GM18507 (cell line): ENCODE results near the gene B4GALT2.

Source experiments
- DNase-seq: peaks from one replicate; pipeline ENCODE4 v3.0.0; 2011; ENCODE audit warnings: low read depth; ENCODE audit not compliant: insufficient read length; ENCODE audit errors: extremely low spot score
- FAIRE-seq: peaks from 2 replicates; lab custom pipeline; 2011; peaks lifted over from hg19 to GRCh38; lab: Jason Lieb, UNC

B4GALT2 gene

DNA sequence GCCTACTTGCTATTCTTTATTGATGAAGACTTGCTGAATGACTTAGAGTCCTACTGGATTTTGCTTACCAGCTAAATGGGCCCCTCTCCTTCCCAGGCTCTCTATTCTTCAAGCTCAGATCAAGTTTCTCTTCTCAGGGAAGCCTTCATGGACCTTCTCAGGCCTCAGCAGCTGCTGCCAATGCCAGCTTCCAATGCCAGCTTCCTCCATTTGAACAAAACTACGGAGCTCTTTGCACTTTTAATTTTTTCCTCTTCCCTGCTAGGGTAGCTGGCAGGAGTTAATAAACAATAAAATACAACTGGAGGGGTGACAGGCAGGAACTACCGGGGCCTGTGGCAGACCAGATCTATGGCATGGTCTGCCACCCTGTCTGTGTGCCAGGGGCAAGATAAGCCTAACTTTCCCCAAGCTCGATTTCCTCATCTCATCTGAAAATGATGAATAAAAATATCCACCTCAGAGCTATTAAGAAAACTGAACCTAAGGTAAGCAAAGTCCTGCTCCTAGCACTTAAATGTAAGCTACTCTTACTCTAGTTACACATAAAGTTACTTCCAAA is 33.3 kb upstream of the B4GALT2 start:
- FAIRE-seq (peak; percentile 18), DNase-seq (no peak)

DNA sequence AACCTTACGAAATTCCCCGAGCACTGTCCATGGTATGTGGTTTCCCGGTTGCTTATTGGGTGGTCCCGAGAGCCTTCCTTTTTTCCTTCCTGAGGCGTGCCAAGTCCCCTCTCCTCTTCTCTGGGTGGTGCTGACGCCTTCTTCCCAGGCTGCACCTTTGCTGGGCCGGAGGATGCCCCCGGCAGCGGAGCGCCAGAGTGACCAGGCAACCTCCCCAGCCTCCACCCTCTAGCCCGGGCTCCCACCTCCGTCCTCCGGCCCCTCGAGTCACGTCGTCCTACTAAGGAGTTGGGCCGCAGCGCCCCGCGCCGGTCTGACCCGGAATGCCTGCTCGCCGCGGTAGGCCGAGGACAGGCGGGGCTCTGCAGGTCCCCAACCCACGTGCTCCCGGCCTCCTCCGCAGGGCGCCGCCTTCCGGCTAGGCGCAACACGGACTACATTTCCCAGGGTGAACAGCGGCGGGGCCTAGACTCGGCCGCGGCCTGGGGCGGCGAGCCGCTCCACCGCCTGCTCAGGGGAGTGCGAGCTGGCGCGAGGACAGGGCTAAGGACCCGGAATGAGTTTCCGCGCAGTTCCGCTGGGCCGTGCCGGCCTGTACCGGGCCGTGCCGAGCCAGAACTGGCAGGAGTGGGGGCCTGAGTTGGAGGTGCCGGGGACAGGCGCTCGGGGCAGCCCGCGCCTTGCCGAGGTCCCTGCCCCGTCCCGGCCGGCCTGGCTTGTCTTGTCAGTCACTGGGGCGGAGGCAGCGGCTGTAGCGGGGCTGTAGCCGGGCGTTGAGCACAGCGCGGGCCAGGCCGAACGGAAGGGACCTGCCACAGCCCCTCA is 32.6 kb upstream of the B4GALT2 start, which contains the start of gene IPO13:
IPO13 (plus strand) TSS at position 715 of the 825 bp plus-strand sequence. CDS start 651 bp downstream, outside the sequence.
- DNase-seq (peak; percentile 98), FAIRE-seq (peak; percentile 97)

GRCh38 chr1:43947061-43947873 is 31.7 kb upstream of the B4GALT2 start:
- DNase-seq, result no peak
- FAIRE-seq, result no peak

- FAIRE-seq (no peak), DNase-seq (no peak)
These were observed 31.1 kb upstream of the B4GALT2 start for GRCh38 chr1:43947874-43948437.

GRCh38 chr1:43949678-43950077 is 29.3 kb upstream of the B4GALT2 start:
- DNase-seq (no peak), FAIRE-seq (no peak)

DNA sequence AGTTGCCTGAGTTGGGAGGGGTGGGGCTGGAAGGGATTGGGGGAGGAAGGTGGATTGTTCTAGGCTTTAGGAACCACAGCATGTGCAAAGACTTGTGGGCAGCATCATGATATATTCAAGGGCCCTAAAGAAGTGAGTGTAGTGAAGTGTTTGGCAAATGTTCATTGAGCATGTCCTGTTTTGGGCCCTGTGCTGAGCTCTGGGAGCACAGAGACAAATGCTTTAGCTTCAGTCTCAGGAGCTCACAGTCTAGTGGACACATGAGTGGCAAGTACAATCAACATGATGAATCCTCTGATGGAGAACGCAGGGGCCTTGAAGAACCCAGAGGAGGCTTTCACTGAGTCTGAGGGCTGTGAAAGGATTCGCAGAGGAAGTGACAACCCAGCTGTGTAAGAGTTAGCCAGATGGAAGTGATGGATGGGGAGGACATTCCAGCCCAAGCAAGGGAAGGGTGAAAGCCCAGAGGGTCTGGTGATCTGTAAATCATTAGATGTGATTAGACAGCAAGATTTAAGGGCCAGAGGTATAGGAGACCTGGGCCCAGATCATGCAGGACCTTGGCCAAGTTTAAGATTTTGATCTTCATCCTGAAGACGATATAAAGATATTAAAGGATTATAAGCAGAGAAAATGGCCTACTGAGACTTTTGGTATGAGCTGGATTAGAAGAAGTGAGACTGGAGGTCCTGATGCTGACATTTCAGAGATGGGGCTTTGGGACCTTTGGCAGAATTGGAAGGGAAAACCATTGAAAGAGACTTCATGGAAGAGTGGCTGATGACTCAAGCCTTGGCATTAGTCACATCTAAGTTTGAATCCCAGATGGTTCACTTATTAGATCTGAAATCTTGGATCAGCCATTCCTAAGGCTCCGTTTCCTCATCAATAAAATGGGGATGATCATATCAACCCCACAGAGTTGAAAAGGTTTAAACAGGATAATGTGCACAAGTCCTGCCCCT is 27.7 kb upstream of the B4GALT2 start:
- no peak for DNase-seq
- FAIRE-seq, result no peak

- FAIRE-seq (no peak), DNase-seq (no peak)
These were observed 26.2 kb upstream of the B4GALT2 start for GRCh38 chr1:43952731-43953346.

- FAIRE-seq (no peak), DNase-seq (no peak)
These were observed 25.6 kb upstream of the B4GALT2 start for GRCh38 chr1:43953361-43953760.

DNA sequence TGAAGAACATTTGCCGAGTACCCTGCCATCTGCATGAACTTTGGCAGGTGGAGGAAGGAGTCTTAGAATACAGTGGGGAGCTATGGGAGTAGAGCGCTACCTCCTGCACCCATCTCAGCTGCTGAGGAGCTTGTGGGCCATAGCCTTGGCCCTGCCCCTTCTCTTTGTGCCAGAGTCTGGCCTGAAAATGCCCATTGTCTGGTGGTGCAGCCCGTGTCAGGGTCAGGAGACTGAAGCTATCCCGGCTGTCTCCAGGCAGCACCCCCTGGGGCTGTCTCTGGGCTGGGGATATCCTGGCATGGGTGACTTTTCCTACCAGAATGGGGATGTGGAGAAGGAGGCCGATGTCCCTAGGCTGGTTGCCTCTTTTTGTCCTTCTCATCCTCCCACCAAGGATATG is 25.0 kb upstream of the B4GALT2 start:
- FAIRE-seq (no peak), DNase-seq (no peak)

DNA sequence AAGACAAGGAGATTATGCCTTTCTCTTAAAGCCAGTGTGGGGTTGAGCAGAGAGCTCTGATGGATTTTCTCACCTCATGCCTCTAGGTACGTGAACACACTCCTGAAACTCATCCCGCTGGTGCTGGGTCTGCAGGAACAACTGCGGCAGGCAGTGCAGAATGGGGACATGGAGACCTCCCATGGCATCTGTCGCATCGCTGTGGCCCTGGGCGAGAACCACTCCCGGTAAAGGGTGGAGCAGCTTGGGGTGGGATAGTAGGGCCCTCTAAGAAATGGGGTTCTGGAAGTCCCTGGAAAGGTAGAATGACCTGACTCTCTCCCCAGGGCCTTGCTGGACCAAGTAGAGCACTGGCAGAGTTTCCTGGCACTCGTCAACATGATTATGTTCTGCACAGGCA is 22.8 kb upstream of the B4GALT2 start:
- no peak for FAIRE-seq
- no peak for DNase-seq

GRCh38 chr1:43957407-43958040 is 21.5 kb upstream of the B4GALT2 start:
- DNase-seq, result no peak
- no peak for FAIRE-seq

DNA sequence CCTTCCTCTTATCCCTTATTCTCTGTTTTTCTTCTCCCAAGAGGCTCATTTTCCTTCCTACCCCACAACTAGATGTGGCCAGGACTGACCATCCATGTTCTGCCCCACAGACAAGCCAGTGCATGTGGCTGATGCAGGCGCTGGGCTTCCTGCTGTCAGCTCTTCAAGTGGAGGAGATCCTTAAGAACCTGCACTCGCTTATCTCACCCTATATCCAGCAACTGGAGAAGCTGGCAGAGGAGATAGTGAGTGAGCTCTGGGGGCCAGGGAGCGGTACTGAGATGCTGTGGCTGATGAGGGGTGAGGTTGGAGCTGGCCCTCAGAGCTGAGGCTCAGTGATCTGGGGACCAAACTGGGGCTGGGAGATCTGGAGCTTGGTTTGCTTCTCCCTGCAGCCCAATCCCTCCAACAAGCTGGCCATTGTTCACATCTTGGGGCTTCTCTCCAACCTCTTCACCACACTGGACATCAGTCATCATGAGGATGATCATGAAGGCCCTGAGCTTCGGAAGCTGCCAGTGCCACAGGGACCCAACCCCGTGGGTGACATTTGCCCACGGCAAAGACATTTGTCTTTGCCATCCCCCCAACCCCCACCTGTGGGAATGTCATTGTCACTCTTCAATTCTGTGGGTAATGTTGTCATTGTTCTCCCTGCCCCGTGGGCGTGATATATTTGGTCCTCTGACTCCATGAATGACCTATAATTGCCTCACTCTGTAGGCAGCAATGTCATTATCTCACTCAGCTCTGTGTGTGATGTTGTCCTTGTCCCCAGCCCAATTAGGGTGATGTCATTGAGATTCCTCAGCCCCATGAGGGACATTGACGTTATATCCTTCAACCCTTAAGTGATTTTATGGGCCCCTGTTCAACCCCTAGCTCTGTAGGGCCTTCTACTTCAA is 20.4 kb upstream of the B4GALT2 start:
- DNase-seq (no peak), FAIRE-seq (no peak)

GRCh38 chr1:43960798-43961197 is 18.2 kb upstream of the B4GALT2 start:
- FAIRE-seq (no peak), DNase-seq (no peak)

DNA sequence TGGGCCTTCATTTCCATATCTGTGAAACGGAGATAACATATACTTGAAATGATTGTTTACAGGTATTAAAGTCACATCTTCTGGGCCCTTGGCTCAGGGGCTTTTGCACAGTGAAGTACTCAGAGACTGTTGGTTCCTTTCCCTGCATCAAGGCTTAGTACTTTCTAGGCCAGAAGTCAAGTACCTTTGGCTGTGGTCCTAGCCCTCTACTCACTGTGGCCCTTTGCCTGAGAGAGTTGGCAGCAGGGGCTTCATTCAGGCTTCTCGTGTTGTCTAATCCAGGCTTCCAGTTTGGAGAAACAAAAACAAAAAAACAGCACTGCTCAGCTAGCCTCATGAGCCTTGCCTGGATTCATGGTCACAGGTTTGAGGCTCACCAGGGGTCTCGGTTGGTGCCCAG is 17.3 kb upstream of the B4GALT2 start:
- no peak for DNase-seq
- FAIRE-seq, result no peak

GRCh38 chr1:43962324-43962723 is 16.7 kb upstream of the B4GALT2 start:
- no peak for FAIRE-seq
- DNase-seq, result no peak

DNA sequence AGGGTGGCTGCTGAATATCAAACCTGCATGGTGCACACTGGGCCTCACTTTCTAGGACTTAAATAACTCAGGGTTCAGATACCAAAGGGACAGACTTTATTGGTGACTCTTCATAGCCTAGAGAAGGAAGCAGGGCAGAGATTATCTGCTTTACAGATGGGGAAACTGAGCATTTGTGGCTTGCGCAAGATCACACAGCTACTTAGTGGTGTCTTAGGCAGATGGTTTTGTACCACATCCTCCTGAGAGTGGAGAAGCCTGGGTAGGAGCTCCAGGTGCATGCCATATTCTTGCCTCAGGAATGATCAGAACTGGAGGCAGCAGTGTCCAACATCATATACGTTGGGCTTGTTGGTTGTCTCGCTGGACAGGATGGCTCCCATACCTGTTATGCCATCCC is 16.0 kb upstream of the B4GALT2 start:
- DNase-seq (no peak), FAIRE-seq (no peak)

DNA sequence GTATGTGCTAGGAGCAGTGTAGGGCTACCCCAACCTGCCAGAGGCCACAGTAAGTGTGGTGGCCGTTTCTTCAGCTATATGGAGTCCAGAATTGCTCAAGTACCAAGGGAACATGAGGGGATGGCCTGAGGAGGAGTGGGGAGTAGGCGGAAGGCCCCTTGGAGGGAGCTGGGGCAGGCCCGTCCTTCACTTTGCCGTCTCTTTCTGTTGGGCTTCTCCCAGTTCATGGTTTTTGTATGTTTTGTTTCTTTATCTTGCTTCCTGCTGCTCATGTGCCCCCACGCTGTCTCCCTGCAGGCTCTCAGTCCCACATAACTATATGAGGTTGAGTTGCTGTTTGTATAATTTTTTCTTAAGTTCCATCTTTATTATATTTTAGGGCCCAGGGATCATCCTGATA is 15.1 kb upstream of the B4GALT2 start:
- no peak for FAIRE-seq
- DNase-seq, result no peak
